PC-9 (cell line): ENCODE measurements around the gene GPBP1. TPM values are rescaled to one million over a fixed set of nuclear protein-coding genes. Genes with fewer than 3 reads are reported as not detected.
"Not testable (repeated sequence)": the region's sequence is repeated elsewhere in the genome, so short reads cannot be mapped to it uniquely, and the experiment has no call there.

Source experiments
- BruUV-seq: library from RNA; stranded (reverse); fragments of 400-500 nt; replicated peaks from 2 replicates; lab custom pipeline; 2021; lab: Mats Ljungman, UMichigan
- CTCF ChIA-PET: fragments of 300-600 bp; sonication (Branson Sonifier 250); formaldehyde crosslinking; loops from one replicate; lab custom pipeline; 2022; ENCODE audit warnings: antibody characterized with exemption; lab: Charles Lee
- POLR2A ChIA-PET: fragments of 300-600 bp; sonication (Branson Sonifier 250); formaldehyde crosslinking; loops from one replicate; lab custom pipeline; 2022; ENCODE audit warnings: antibody characterized with exemption; ENCODE audit not compliant: unreplicated experiment; lab: Charles Lee
- DNase-seq, 2 experiments: peaks; one replicate each; pipeline versions ENCODE4 v3.0.0 to v3.0.0-alpha.2; 2015 to 2022; ENCODE audit warnings: mixed read lengths in 1 of 2
- H2AFZ ChIP-seq: fragments of 200-600 bp; sonication (generic); 2 replicates; pipeline ENCODE4 v1.8.1; 2017; ENCODE audit warnings: antibody characterized with exemption
- H3F3A ChIP-seq: fragments of 200-600 bp; sonication (generic); 2 replicates; pipeline ENCODE4 v1.8.1; 2017; ENCODE audit warnings: antibody characterized with exemption, mild to moderate bottlenecking, low read depth; ENCODE audit not compliant: insufficient read depth
- H3K27ac ChIP-seq: fragments of 200-600 bp; sonication (generic); 2 replicates; pipeline ENCODE4 v1.6.1; 2016; ENCODE audit warnings: mixed run types
- H3K27me3 ChIP-seq: fragments of 200-600 bp; sonication (generic); 2 replicates; pipeline ENCODE4 v1.6.1; 2016; ENCODE audit warnings: low read depth, mixed run types; ENCODE audit not compliant: insufficient read depth
- H3K36me3 ChIP-seq: fragments of 200-600 bp; sonication (generic); 2 replicates; pipeline ENCODE4 v1.6.1; 2016; ENCODE audit warnings: low read depth, mixed run types
- H3K4me1 ChIP-seq: fragments of 200-600 bp; sonication (generic); replicated peaks from 2 replicates; pipeline ENCODE4 v1.6.1; 2016; ENCODE audit warnings: mixed run types; ENCODE audit not compliant: insufficient read depth
- H3K4me2 ChIP-seq: fragments of 200-600 bp; sonication (generic); 2 replicates; pipeline ENCODE4 v1.6.1; 2017; ENCODE audit warnings: mixed run types
- H3K4me3 ChIP-seq: fragments of 200-600 bp; sonication (generic); 2 replicates; pipeline ENCODE4 v1.6.1; 2016; ENCODE audit warnings: mixed run types
- H3K79me2 ChIP-seq: fragments of 200-600 bp; sonication (generic); 2 replicates; pipeline ENCODE4 v1.6.1; 2017; ENCODE audit warnings: low read depth, mixed run types
- H3K9me2 ChIP-seq: fragments of 200-600 bp; sonication (generic); 2 replicates; pipeline ENCODE4 v1.8.1; 2017; ENCODE audit warnings: mild to moderate bottlenecking; ENCODE audit not compliant: insufficient read depth
- H3K9me3 ChIP-seq: fragments of 200-600 bp; sonication (generic); 2 replicates; pipeline ENCODE4 v1.8.1; 2016; ENCODE audit warnings: low read depth; ENCODE audit not compliant: insufficient read depth
- H4K20me1 ChIP-seq: fragments of 200-600 bp; sonication (generic); 2 replicates; pipeline ENCODE4 v1.8.1; 2017; ENCODE audit not compliant: insufficient read depth
- CTCF ChIP-seq: fragments of 200-600 bp; sonication (generic); conservative IDR thresholded peaks from 2 replicates; pipeline ENCODE4 v1.6.1; 2017; ENCODE audit warnings: mixed run types, antibody characterized with exemption, mild to moderate bottlenecking, moderate library complexity
- EZH2 ChIP-seq: fragments of 200-600 bp; sonication (generic); IDR thresholded peaks from 2 replicates; pipeline ENCODE4 v1.8.0; 2017; ENCODE audit warnings: antibody characterized with exemption, low read depth
- intact Hi-C: fragments of 100-400 bp; cut with micrococcal nuclease; formaldehyde crosslinking; loops from one replicate; pipeline ENCODE4 v1.10.0; 2022; ENCODE audit not compliant: unreplicated experiment
- total RNA-seq: library from RNA; stranded (reverse); gene quantifications from 2 replicates; pipeline ENCODE4 v1.2.3, GENCODE V29; 2021

GPBP1 gene
- total RNA-seq, 1 experiment from 2014 or later: 75.0 TPM

- Histone ChIP-seq H3K27ac (no peak overlapping the region), H3K27me3 (no peaks in the 10 kb centered on the region), H3K9me2 (no peaks in the 10 kb centered on the region), H3K9me3 (no peaks in the 10 kb centered on the region), H2AFZ (no peak overlapping the region), H3F3A (no peaks in the 10 kb centered on the region), H3K4me1 (no peaks in the 10 kb centered on the region), H4K20me1 (no peaks in the 10 kb centered on the region), H3K36me3 (no peaks in the 10 kb centered on the region), H3K4me2 (no peak overlapping the region), H3K79me2 (no peaks in the 10 kb centered on the region), H3K4me3 (no peak overlapping the region)
- BruUV-seq: no TSS peak
- ChIA-PET CTCF (no interaction called here), POLR2A (no interaction called here)
- TF ChIP-seq CTCF: no peak
- TF ChIP-seq EZH2: no peak
- intact Hi-C loops: no loop called here
- DNase-seq: no peak
These were observed 9.7 kb upstream of the GPBP1 start for GRCh38 chr5:57164124-57164523.

GRCh38 chr5:57165171-57165570 lies 8.7 kb upstream of the GPBP1 start:
- H3K4me2 ChIP-seq, H3K4me3 ChIP-seq, H3K79me2 ChIP-seq, intact Hi-C loops, H3K4me1 ChIP-seq, H3K9me3 ChIP-seq, CTCF ChIA-PET, DNase-seq, H3K36me3 ChIP-seq, H3K27me3 ChIP-seq, H2AFZ ChIP-seq, H3F3A ChIP-seq, H3K9me2 ChIP-seq, H4K20me1 ChIP-seq, POLR2A ChIA-PET, BruUV-seq, H3K27ac ChIP-seq: not testable (repeated sequence)

- BruUV-seq: no TSS peak
- no peak overlapping the region for H2AFZ ChIP-seq
- ChIA-PET POLR2A (no interaction called here), CTCF (no interaction called here)
- H3K4me2 ChIP-seq: no peak overlapping the region
- intact Hi-C loops: no loop called here
- no peaks in the 10 kb centered on the region for H3K27me3 ChIP-seq
- H3K4me1 ChIP-seq: peaks cover 6% of the 10 kb centered on the region; the same call in 1 of the 2 replicates
- H3K79me2 ChIP-seq: no peaks in the 10 kb centered on the region
- H3F3A ChIP-seq: peaks cover 8% of the 10 kb centered on the region; the same call in 1 of the 2 replicates
- DNase-seq: no peak
- H3K9me2 ChIP-seq: no peaks in the 10 kb centered on the region
- H3K9me3 ChIP-seq: no peaks in the 10 kb centered on the region
- H3K27ac ChIP-seq: no peak overlapping the region
- no peak overlapping the region for H3K4me3 ChIP-seq
- TF ChIP-seq EZH2 (no peak), CTCF (no peak)
- no peaks in the 10 kb centered on the region for H3K36me3 ChIP-seq
- H4K20me1 ChIP-seq: no peaks in the 10 kb centered on the region
These were observed 7.6 kb upstream of the GPBP1 start for GRCh38 chr5:57166276-57166675.

- H3K9me2 ChIP-seq: no peaks in the 10 kb centered on the region
- ChIA-PET POLR2A (no interaction called here), CTCF (no interaction called here)
- H4K20me1 ChIP-seq: no peaks in the 10 kb centered on the region
- no peaks in the 10 kb centered on the region for H3K79me2 ChIP-seq
- H3K27ac ChIP-seq: no peak overlapping the region
- H3K9me3 ChIP-seq: no peaks in the 10 kb centered on the region
- H2AFZ ChIP-seq: no peak overlapping the region
- H3F3A ChIP-seq: peaks cover 16% of the 10 kb centered on the region
- peaks cover 11% of the 10 kb centered on the region; the same call in 1 of the 2 replicates for H3K4me1 ChIP-seq
- no peak overlapping the region for H3K4me3 ChIP-seq
- no peaks in the 10 kb centered on the region for H3K36me3 ChIP-seq
- H3K27me3 ChIP-seq: no peaks in the 10 kb centered on the region
- BruUV-seq: no TSS peak
- DNase-seq: no peak
- no peak for TF ChIP-seq EZH2
- TF ChIP-seq CTCF: no peak
- no peak overlapping the region for H3K4me2 ChIP-seq
- intact Hi-C loops: no loop called here
These were observed 6.7 kb upstream of the GPBP1 start for GRCh38 chr5:57167201-57167600.

GRCh38 chr5:57170116-57170515 lies 3.7 kb upstream of the GPBP1 start:
- DNase-seq, H3K36me3 ChIP-seq, H3K27ac ChIP-seq, H3K4me3 ChIP-seq, H3K4me2 ChIP-seq, BruUV-seq, H3K9me3 ChIP-seq, H2AFZ ChIP-seq, H4K20me1 ChIP-seq, CTCF ChIA-PET, H3K27me3 ChIP-seq, POLR2A ChIA-PET, H3K9me2 ChIP-seq, intact Hi-C loops: not testable (repeated sequence)
- Histone ChIP-seq H3K4me1 (peaks cover 11% of the 10 kb centered on the region; the same call in 1 of the 2 replicates), H3K79me2 (peaks cover 12% of the 10 kb centered on the region), H3F3A (peaks cover 37% of the 10 kb centered on the region)
